ENCODE results near the gene ANG.
A peak's percentile ranks its signal among the peaks of the same experiment; 100 is the strongest.
"Not testable (repeated sequence)": the region's sequence is repeated elsewhere in the genome, so short reads cannot be mapped to it uniquely, and the experiment has no call there.

Gene ANG

DNA sequence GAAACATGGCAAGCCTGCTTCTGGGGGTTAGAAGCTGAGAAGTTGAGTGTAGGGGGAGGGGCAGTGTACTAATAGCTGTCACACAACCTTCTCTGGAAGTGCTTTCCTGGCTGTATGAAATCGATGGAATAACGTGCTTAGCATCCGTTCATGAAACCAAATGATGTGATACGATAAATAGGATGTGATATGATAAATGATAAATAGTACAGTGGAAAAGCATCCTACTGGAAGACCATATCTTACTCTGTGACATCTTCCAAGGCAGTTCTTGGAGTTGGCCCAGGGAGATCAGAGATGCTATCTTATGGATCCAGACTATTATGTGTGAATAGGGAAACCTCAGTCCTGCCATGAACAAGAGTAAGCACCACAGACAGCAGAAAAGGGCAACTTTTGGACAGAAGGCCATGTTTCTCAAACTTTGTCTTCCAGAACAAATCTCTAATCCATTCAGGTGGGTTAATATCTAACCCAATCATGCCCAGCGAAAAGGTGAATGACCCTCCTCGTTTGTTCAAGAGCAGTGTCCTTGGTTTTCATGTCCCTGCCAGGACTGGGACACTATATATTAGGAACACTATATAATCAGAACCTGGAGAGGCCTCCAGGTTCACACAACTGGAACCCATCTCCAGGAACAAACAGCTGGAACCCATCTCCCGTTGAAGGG, at the start of gene ANG:
Gene ANG, plus strand, starts transcription at position 598 of the 673 bp plus-strand sequence. CDS start 4,801 bp downstream, outside the sequence.
- no peak for DNase-seq

DNA sequence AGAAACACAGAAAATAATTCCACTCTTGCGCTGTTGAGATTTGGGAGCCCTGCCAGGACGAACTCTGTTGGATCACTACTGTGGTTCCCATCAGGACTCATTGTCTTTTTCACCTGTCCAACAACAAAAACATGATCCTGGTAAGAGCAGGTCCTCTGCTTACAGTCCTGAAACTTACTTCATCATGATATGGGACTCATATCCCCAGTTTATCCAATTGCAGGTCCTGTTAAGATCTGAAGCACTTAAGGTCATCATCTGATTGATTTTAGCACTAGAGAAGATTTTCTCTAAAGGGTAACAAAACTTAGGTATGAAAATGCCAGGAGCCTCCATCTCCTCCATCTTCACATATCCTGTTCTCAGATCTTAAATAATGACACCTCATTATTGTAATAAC, 47.0 kb upstream of the ANG start, which contains the start of gene OR6S1:
Gene OR6S1, minus strand, starts transcription at position 101 of the 400 bp plus-strand sequence. Its CDS starts 0 bp downstream, at position 101.
- no peak for DNase-seq

DNA sequence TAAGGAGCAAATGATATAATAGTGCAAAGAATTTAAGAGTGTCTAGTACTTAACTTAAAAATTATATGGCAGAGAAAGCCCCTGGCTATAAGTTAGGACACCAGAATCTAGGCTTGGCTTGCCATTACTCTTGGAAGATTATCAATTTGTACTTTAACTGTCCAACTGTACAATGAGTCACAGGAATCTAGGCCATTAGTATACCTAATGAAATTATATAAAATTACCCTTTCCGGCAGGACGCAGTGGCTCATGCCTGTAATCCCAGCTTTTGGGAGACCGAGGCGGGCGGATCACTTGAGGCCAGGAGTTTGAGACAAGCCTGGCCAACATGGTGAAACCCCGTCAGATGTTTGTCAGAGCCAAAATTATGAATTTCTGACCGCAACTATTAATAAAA, 46.4 kb upstream of the ANG start:
- DNase-seq: no peak

DNA sequence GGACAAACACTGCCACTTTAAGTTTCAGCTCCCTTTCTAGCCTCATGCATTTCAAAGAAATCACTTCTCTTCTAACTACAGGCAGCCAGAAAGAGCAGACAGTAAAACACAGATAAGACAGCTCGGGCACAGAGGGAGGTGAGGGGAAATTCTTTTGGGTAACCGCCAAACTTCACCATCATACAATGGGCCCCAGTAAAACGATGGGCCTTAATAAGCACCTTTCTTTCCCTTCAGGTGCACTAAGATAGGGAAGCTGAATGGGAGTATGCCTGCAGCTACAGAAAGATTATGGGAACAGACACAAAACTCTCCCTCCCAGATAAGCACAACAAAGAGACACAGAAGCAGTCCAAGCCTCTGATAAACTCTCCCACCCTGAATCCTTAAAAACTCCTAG, 45.8 kb upstream of the ANG start:
- DNase-seq: not testable (repeated sequence)

DNA sequence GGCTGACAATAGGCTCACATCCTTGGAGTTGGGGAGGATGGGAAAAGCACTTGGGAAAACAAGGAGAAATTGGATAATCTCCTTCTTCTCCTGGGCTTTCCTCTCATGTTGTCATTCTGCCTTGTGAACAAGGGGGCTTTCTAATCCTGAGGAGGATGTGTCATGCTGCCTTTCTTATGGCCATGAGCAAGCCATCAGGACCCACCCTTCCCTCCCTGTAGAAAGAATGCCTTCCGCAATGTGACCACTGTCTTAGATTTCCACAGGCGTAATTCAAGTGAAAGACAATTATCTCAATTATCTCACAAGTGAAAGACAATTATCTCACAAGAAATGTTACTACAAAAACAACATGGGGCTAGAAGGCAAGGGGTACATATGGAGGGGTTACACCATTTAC, 44.0 kb upstream of the ANG start:
- DNase-seq: no peak

DNA sequence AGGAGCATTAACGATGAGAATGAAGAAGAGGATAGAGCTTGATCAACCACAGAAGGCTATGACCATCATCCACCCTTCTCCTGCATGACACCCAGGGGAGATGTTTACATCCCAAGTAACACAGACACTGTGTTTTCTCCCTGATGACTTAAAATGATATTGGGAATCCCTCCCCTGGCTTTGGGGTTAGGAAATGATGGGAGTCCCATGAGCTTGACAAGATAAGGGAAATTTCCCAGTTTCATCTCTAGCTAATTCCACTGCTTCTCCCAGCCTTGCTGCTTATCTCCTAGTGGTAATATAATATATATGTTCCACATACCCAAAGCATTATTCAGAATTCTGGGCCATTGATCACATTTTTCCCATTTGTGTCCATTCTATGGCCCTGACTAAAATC, 43.1 kb upstream of the ANG start:
- DNase-seq: no peak

DNA sequence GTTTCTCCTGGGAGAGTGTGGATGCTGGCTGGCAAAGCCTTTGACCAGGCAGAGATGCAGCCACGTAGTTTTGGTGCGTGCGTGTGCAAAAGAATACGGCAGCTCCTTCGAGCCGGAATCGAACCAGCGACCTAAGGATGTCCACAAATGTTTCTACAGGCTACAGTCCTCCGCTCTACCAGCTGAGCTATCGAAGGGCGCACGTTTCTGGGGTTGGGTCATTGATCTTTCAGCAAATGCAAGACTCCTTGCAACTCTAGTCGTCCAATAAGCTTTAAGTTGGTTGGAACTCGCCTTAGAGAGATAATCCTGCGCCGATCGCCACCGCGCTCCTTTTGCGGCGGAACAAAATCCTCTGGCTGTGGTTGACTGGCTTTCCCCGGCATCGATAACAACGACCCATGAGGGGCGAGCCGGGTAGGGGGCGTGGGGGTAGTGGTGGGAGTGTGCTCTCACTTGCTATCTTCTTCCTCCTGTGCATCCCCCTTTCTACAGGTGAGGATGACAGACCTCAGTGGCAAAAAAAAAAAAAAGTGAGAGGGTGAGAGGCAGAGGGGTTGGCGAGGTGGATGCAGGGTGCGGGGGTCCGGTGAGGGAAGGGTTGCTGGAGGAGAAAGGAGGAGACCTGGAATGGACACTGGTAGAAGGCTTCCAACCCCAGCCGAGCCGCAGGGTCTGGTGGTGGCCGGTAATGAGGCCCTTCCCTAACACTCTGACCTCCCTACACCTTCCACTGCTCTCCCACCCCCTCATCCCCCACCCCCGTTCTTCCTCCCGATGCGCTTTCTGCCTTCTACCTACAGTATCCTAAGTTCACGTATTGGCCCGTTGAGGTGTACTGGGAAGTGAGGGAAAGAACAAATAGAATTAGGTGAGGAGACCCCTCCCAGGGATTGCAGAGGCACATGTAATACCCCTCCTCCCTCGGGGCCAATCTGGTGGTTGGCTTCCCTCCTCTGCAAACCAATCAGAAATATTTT, 35.3 kb upstream of the ANG start:
- DNase-seq: peak; percentile 49 to 57

DNA sequence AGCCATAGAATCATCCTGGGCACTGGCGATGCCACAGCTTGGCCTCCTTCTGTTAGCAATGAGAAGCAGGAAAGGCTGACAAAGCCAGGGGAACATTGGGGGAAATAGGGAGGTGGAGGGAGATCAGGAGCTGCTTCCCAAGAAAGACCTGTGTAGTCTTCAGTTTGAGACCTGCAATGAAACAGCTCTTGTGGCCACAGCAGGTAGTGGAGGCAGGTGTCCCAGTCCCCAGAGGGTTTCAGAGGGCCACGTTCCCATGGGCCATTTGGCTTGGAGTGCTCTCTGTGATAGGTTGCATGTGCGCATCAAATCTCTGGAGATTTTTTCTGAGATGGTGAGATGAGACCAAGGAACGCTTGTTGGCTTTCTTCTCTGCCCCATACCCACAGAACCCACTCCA, 32.7 kb upstream of the ANG start:
- no peak for DNase-seq

DNA sequence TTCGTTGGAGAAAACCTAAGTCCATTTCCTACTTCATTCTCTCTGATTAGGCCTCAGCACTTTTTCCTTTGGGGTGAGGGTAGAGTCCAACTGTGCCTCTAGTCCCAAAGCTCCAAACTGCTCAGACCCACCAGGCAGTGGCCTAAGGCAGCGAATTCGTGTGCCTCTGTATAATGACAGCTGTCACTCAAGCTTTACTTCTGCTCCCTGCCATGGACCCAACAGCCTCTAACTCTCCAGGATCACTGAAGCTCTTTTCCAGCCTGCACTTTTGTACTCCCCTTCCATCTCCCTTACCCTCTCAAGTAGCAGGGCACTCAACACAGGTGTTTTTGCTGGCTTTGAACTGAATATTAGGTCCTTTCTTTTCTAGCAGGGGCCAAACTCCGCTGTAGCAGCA, 32.3 kb upstream of the ANG start:
- DNase-seq: no peak

DNA sequence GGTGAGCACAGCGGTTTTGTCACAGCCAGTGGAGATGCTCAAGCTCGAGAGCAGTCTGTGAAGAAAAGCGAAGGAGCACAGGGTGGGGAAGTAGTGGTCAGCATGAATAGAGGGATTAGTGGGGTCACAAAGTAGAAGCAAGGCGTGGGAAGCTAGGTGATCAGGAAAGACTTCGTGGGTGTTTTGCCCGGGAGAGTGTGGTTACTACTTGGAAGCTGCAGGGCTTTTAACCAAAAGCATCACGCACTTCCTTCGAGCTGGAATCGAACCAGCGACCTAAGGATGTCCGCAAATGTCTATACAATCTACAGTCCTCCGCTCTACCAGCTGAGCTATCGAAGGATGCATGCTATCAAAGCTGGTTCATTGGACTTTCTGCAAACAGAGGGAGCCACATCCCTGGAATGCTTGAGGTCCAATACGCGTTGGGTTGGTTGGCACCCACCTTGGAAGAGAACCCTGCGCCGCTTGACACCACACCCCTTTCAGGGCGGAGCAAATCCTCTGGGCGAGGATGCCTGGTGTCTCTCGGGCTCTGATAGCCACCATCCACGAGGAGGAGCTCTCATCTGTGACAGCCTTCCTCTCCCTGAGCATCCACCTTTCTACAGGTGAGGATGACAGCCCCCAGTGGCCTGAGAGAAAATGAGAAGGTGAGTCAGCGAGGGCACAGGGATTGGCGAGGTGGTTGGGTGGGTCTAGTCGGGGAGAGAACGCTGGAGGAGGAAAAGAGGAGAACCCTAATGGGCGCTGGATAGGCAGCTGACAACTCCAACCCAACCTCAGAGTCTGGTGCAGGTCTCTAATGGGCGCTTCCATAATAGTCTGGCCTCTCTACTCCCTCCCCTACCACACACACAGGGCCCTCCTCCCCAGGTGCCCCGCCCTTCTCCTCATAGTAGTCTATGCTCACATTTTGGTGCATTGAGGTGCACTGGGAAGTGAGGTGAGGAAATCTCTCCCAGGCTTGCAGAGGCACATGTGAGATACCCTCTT, 31.1 kb upstream of the ANG start:
- DNase-seq: peak; percentile 22 to 34

DNA sequence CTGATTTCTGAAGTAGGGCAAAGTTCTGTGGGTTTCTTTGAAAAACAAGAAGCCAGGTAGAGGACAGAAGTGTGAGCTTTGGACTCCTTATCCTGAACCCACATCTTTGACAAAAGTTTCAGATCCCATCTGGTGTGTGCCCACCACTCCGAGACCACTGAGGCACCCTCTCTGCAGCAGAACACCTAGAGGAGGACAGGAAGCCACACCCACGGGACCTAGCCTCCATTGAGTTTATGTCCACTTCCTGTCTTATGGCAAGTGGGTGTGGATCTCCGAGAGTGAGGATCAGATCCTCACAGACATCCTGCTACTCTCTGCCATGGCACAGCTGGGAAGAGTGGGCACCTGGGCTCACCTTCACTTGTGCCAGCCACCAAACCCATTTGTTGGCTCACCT, 30.3 kb upstream of the ANG start:
- DNase-seq: no peak

DNA sequence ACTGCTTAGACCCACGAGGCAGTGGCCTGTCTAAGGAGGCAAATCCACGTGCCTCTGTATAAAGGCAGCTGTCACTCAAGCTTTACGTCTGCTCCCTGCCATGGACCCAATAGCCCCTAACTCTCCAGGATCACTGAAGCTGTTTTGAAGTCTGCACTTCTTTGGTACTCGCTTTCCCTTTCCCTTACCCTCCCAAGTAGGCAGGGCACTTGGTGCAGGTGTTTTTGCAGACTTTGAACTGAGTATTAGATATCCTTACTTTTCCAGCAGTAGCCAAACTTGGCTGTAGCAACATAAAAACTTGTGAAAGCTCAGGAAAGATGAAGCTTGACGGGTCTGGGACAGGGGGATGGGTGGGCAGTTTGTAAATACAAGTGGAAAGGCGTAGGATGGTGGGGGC, 29.2 kb upstream of the ANG start:
- no peak for DNase-seq

DNA sequence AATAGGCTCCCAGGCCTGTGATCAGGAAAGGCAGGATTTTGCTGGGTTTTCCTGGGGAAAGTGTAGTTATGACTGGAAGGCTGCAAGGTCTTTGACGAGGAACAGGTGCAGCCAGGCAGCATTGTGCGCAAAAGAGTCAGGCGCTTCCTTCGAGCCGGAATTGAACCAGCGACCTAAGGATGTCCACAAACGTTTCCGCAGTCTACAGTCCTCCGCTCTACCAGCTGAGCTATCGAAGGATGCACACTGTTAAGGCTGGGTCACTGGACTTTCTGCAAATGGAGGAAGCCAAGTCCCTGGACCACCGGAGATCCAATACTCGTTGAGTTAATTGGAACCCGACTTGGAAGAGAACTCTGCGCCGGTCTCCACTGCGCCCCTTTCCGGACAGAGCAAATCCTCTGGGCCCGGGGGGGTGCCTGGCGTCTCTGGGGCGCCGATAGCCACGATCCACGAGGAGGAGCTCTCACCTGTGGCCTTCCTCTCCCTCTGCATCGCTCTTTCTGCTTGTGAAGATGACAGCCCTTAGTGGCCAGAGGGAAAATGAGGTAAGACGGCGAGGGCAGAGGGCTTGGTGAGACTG, 28.7 kb upstream of the ANG start:
- no peak for DNase-seq

DNA sequence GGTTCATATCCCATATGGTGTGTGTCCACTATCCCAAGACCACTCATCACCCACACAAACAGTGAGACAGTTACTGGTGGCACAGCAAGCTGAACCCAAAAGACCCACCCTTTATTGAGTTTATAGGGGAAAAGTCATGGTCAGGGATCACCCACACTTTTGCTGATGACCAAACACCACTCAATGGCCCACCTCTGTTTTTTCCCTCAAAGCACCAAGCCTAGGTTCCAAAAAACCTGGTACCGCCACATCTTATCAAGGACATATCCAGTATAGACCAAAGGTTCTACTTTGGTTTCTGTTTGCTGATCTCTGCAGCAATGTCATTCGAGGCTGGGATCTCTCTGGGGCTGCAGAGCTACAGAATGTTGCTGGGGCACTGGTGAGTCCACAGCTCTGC, 27.4 kb upstream of the ANG start:
- DNase-seq: no peak

DNA sequence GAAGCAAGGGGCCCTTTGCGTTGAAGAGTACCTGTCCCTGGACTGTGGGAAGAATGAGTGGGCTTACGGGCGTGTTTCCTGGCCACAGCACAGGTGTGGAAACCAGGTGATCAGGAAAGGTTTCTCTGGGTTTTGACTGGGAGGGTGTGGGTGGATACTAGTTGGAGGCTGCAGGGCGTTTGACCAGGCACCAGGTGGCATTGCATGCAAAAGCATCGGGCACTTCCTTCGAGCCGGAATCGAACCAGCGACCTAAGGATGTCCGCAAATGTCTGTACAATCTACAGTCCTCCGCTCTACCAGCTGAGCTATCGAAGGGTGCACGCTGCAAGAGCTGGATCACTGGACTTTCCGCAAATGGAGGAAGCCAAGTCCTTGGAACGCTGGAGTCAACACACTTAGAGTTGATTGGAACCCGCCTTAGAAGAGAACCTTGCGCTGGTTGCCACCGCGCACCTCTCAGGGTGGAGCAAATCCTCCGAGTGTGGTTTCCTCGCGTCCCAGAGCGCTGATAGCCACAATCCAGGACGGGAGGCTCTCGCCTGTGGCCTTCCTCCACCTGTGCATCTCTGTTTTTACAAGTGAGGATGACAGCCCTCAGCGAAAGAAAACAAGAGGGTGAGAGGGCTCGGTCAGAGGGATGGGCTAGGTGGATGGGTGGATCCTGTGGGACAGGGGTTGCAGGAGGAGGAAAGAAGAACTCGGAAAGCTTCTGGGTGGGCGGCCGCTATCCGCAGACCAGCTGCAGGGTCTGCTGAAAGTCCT, 25.4 kb upstream of the ANG start:
- DNase-seq: peak; percentile 90 to 91

DNA sequence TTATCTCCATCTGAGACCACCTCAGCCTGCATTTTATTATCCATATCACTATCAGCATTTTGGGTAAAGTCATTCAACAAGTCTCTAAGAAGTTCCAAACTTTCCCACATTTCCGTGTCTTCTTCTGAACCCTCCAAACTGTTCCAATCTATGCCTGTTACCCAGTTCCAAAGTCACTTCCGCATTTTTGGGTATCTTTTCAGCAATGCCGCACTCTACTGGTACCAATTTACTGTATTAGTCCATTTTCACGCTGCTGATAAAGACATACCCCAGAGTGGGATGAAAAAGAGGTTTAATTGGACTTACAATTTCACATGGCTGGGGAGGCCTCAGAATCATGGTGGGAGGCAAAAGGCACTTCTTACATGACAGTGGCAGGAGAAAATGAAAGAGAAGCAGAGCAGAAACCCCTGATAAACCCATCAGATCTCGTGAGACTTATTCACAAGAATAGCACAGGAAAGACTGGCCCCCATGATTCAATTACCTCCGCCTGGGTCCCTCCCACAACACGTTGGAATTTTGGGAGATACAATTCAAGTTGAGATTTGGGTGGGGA, 22.1 kb upstream of the ANG start:
- DNase-seq: not testable (repeated sequence)

DNA sequence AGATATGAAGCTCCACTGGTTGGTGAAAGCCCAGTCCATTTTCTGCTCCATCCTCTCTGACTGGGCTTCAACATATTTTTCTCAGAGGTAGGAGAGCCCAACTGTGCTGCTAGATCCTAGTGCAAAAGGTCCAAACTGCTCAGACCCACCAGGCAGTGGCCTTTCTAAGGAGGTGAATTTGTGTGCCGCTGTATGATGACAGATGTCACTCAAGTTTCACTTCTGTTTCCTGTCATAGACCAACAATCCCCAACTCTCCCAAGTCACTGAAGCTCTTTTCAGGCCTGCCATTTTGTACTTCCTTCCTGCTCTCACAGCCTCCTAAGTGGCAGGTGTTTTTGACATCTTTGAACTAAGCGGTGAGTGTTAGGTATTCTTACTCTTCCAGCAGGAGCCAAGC, 20.6 kb upstream of the ANG start:
- peak in 1 of 2 donors; percentile 41 for DNase-seq

DNA sequence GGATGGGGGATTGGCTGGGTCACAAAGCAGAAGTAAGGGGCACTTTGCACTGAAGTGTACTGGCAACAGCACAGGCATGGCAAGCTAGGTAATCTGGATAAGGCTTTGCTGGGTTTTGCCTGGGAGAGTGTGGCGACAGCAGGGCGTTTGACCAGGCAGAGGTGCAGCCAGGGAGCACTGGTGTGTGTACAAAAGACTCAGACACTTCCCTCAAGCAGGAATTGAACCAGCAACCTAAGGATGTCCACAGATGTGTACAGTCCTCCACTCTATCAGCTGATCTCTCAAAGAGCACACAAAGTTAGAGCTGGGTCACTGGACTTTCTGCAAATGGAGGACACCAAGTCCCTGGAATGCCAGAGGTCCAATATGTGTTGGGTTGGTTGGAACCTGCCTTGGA, 19.6 kb upstream of the ANG start:
- DNase-seq: no peak

DNA sequence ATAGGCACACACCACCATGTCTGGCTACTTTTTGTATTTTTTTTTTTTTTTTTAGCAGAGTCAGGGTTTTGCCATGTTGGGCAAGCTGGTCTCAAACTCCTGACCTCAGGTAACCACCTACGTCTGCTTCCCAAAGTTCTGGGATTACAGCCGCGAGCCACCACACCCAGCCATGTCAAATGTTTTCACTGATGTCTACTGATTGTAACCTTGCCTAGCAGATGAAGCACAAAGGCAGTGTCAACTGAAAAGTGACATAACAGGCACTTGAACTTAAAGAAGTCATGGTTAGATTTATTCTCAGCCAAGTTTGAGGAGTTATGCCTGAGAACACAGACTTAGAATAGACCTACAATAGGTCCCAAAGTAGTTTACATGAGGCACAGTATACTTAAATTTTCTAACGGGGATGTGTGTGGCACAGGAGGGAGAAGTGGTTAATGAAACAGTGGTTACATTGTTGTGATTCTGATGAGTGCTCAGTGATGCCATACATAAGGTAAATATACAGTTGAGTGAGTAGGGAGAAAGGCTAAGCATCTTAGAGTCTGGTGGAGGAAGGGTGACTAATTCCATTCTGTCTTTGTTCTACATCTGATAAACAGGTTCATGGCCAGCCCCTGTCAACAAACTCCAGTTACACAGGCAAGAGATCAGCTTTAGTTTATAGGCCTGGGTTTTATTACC, 16.8 kb upstream of the ANG start:
- DNase-seq: no peak

DNA sequence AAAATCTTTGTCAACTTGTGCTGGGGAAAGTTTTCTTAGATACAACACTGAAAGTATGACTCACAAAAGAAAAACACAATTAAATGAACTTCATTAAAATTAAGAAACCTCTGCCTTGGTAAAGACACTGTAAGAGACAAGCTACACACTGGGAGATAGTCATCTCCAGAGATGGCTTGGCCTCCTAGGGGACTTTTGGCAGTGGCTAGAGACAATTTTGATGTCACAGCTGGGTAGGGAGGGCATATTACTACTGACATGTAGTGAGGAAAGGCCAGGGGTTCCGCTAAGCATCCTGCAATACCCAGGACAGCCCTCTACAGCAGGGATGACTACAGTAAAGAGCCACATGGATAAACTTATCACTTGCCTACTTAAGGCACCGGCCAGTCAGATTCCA, 12.9 kb upstream of the ANG start:
- no peak for DNase-seq

DNA sequence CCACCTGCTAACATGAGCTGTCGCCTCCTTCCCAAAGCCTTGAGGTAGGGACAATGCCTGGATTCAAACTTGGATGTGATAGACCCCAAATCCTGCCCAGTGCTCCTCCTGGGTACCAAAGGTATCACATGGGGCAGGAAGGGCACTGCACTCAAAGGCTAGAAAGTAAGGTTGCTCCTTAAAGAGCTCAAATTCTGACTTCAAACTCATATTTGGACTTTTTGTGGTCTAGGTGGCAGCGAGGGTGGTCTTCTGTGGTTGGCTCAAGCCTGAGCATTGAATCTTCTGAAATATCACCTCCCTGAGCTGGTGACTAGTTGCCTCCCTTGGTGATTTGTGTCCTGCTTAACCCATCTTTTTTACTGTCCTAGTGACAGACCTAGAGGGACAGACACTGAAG, 12.5 kb upstream of the ANG start:
- no peak for DNase-seq
